HG03095 (cell line): ENCODE results near the gene PPIL6.
A peak's percentile ranks its signal among the peaks of the same experiment; 100 is the strongest.

Experiments
- ATAC-seq: cut with Tn5 transposase; IDR thresholded peaks from one replicate; pipeline ENCODE4 v1.9.1; 2021; ENCODE audit warnings: moderate library complexity; ENCODE audit not compliant: unreplicated experiment

PPIL6 gene

GRCh38 chr6:109440331-109441068 is at the start of gene PPIL6, which contains the start of gene SMPD2:
Gene PPIL6, minus strand, starts transcription at chr6:109440628. Its CDS starts 38 bp downstream, at chr6:109440590.
Gene SMPD2, plus strand, starts transcription at chr6:109440724. Its CDS starts 398 bp downstream, at chr6:109441122.
- peak; percentile 89 for ATAC-seq

- ATAC-seq, result no peak
Observed at GRCh38 chr6:109488001-109488400, 47.6 kb upstream of the PPIL6 start.

- no peak for ATAC-seq
Observed at GRCh38 chr6:109486068-109486467, 45.6 kb upstream of the PPIL6 start.

GRCh38 chr6:109485266-109485935 is 45.0 kb upstream of the PPIL6 start:
- no peak for ATAC-seq

GRCh38 chr6:109484122-109484521 is 43.7 kb upstream of the PPIL6 start:
- no peak for ATAC-seq

GRCh38 chr6:109483735-109484057 is 43.3 kb upstream of the PPIL6 start:
- ATAC-seq, result no peak

- peak; percentile 85 for ATAC-seq
Observed at GRCh38 chr6:109482905-109483734, 42.7 kb upstream of the PPIL6 start, which contains the start of gene ZBTB24. Gene ZBTB24, minus strand, starts transcription at chr6:109483219. Its CDS starts 1,193 bp downstream, at chr6:109482026.

- no peak for ATAC-seq
Observed at GRCh38 chr6:109480993-109481480, 40.6 kb upstream of the PPIL6 start.

- ATAC-seq, result no peak
Observed at GRCh38 chr6:109478841-109479624, 38.6 kb upstream of the PPIL6 start.

- no peak for ATAC-seq
Observed at GRCh38 chr6:109478222-109478805, 37.9 kb upstream of the PPIL6 start.

- ATAC-seq, result no peak
Observed at GRCh38 chr6:109477725-109478124, 37.3 kb upstream of the PPIL6 start.

GRCh38 chr6:109477184-109477583 is 36.8 kb upstream of the PPIL6 start:
- ATAC-seq, result no peak

GRCh38 chr6:109475625-109476024 is 35.2 kb upstream of the PPIL6 start:
- ATAC-seq, result no peak

- no peak for ATAC-seq
Observed at GRCh38 chr6:109474995-109475394, 34.6 kb upstream of the PPIL6 start.

- no peak for ATAC-seq
Observed at GRCh38 chr6:109473120-109473519, 32.7 kb upstream of the PPIL6 start.

- peak; percentile 70 for ATAC-seq
Observed at GRCh38 chr6:109472132-109472995, 31.9 kb upstream of the PPIL6 start.

GRCh38 chr6:109471105-109471810 is 30.8 kb upstream of the PPIL6 start:
- no peak for ATAC-seq

GRCh38 chr6:109469591-109470189 is 29.3 kb upstream of the PPIL6 start:
- no peak for ATAC-seq
